Prostate gland (tissue), 2 donors: ENCODE results near the gene AKAP13.

Experiments
- POLR2A ChIP-seq: fragments of 450-650 bp; IDR thresholded peaks from one replicate; pipeline ENCODE4 v1.6.1; 2016; ENCODE audit warnings: antibody characterized with exemption, mild to moderate bottlenecking
- POLR2AphosphoS5 ChIP-seq: sonication (generic); formaldehyde crosslinking; IDR thresholded peaks from one replicate; pipeline ENCODE4 v1.6.1; 2017; ENCODE audit warnings: antibody characterized with exemption
- TF ChIP-seq, protein P1 (sequence below), 4 experiments: fragments of 200-600 bp in 2 of 4; fragments of 450-650 bp in 2 of 4; sonication (generic) in 2 of 4; IDR thresholded peaks; 1 replicate in 3 of 4; 2 replicates in 1 of 4; pipeline ENCODE4 v1.5.1; 2016 to 2019; ENCODE audit warnings: antibody characterized with exemption in 4 of 4, mild to moderate bottlenecking in 2 of 4, moderate library complexity in 2 of 4

DNA sequence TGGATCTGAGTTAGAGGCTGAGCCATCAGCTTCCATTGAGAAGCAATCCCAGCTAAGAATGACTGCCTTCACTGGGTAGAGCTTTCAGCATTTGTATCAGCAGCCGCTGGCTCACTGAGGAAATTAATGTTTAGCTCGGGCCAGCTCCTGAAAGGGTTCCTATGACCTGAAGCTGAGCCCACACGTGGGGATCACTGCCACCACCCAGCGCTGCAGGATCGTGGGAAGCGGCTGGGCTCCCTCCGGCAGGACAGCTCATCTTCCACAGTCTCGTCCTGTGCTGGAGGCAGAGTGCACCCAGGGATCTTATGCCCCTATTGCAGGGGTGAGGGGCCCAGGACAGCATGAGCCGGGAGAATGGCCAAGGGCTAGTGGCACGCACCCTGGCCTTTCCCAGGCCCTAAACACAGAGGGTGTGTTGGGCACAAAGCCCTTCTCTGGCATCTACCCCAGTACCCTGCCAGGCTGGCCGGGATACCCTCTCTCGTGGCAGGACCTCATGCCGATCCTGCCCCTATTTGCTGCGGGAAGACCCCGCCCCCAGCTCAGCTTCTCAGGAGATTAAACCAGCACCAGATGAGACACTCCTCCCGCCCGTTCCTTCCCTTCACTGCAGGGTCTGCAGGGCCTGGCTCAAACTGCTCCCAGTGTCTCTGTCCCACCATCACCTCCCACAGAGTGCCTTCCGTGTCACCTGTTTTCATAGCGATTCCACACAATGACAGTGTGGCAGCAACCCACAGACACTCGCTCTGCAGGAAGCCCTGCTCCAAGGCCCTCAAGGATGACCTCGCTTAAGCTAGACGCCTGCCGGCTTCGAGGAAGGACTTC, 385.8 kb downstream of the AKAP13 start:
- TF ChIP-seq, protein P1, sequence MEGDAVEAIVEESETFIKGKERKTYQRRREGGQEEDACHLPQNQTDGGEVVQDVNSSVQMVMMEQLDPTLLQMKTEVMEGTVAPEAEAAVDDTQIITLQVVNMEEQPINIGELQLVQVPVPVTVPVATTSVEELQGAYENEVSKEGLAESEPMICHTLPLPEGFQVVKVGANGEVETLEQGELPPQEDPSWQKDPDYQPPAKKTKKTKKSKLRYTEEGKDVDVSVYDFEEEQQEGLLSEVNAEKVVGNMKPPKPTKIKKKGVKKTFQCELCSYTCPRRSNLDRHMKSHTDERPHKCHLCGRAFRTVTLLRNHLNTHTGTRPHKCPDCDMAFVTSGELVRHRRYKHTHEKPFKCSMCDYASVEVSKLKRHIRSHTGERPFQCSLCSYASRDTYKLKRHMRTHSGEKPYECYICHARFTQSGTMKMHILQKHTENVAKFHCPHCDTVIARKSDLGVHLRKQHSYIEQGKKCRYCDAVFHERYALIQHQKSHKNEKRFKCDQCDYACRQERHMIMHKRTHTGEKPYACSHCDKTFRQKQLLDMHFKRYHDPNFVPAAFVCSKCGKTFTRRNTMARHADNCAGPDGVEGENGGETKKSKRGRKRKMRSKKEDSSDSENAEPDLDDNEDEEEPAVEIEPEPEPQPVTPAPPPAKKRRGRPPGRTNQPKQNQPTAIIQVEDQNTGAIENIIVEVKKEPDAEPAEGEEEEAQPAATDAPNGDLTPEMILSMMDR (IDR thresholded peaks at IDR 0.05), result no peak
- TF ChIP-seq POLR2AphosphoS5 (no peak), POLR2A (no peak)
